Head of caudate nucleus (tissue), 42 donors: ENCODE data around the gene ADAMTSL3.

Experiments used
- DNase-seq, 42 donors: peaks; one replicate each; pipeline versions ENCODE4 v3.0.0 to v3.0.0-alpha.2; 2020 to 2021; ENCODE audit warnings: mixed read lengths in 7 of 42
- intact Hi-C: fragments of 100-400 bp; cut with DNase I; formaldehyde crosslinking; loops from one replicate; pipeline ENCODE4 v1.15.0; 2022

ADAMTSL3 gene

DNA sequence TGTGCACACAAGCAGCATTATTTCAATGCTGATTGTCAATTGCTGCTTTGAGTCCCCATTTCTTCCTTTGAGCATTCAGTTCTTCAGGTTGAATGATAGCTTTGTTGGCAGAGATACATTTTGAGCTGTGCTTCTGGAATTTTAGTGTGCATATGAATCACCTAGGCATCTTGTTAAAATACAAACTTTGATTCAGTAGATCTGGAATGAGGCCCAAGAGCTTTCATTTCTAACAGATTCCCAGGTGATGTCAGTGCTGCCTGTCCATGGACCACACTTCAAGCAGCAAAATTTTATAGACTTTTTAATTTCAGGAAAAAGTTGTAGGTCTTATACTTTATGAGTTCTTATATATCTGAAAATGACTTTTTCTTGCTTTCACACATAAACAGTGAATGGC, 131.1 kb downstream of the ADAMTSL3 start:
- no peak for DNase-seq
- intact Hi-C loops, result no loop called here

GRCh38 chr15:83786336-83786735, 132.4 kb downstream of the ADAMTSL3 start:
- no peak for DNase-seq
- intact Hi-C loops, result no loop called here

- DNase-seq, result no peak
- intact Hi-C loops, result no loop called here
Measured at GRCh38 chr15:83793069-83793468, 139.1 kb downstream of the ADAMTSL3 start.

GRCh38 chr15:83794209-83794608, 140.3 kb downstream of the ADAMTSL3 start:
- intact Hi-C loops, result no loop called here
- no peak for DNase-seq

GRCh38 chr15:83809345-83809744, 155.4 kb downstream of the ADAMTSL3 start:
- intact Hi-C loops, result no loop called here

GRCh38 chr15:83810110-83810509, 156.2 kb downstream of the ADAMTSL3 start:
- intact Hi-C loops, result no loop called here
- DNase-seq, result no peak

More at GRCh38 chr15:83809345-83809744, 155.4 kb downstream of the ADAMTSL3 start:
- DNase-seq, result no peak

GRCh38 chr15:83813682-83814081, 159.8 kb downstream of the ADAMTSL3 start:
- no peak for DNase-seq

GRCh38 chr15:83815506-83815905, 161.6 kb downstream of the ADAMTSL3 start:
- peak in 2 of 42 donors; percentile 12 to 13 for DNase-seq
- intact Hi-C loops, result no loop called here

More at GRCh38 chr15:83813682-83814081, 159.8 kb downstream of the ADAMTSL3 start:
- intact Hi-C loops, result no loop called here

GRCh38 chr15:83816124-83816883, 162.4 kb downstream of the ADAMTSL3 start:
- no peak for DNase-seq
- intact Hi-C loops, result no loop called here

DNA sequence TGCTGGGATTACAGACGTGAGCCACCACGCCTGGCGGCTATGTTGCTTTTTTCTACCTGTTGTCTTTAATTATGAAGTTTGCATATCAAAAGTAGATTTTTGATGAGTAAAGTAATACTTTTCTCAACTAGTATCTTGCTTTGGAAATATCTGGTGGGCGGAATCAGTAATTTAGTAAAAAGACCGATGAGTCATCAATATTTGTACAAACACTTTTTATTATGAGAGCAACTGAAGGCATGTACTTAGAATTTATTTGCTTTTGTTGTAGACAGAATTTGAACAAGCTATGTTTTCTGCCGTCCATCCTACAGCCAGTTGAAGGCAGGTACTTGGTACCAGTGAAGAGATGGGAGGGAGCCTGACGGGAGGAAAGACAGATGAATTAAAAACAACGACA, 164.7 kb downstream of the ADAMTSL3 start:
- intact Hi-C loops, result no loop called here
- no peak for DNase-seq

GRCh38 chr15:83830381-83830780, 176.5 kb downstream of the ADAMTSL3 start:
- intact Hi-C loops, result no loop called here
- no peak for DNase-seq

GRCh38 chr15:83833569-83833968, 179.6 kb downstream of the ADAMTSL3 start:
- intact Hi-C loops, result no loop called here
- no peak for DNase-seq

GRCh38 chr15:83835479-83835878, 181.6 kb downstream of the ADAMTSL3 start:
- intact Hi-C loops, result no loop called here
- no peak for DNase-seq

DNA sequence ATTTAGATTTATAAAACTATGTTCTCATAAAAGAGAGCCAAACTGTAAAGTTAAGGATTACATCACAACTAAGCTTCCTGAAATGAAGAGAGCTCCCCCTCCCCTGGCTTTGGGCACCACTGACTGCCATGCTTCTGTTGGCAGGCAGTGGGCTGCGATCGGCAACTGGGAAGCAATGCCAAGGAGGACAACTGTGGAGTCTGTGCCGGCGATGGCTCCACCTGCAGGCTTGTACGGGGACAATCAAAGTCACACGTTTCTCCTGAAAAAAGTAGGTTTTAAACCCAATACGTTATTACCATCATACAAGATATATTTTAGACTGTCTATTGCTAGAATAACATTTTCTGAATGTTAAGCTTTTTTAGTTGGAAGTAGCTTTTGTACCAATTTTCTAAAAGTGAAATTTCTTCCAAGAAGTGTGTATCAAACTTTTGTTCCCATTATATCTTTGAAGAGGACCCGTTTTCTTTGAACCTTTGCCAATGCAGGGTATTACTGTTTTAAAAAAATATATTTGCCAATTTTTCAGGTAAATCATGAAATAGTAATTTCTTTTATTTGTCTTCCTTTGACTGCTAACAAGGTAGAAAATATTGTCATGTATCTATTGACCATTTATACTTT, 184.1 kb downstream of the ADAMTSL3 start:
- intact Hi-C loops, result no loop called here
- peak; percentile 18 to 82 (median 60) for DNase-seq

DNA sequence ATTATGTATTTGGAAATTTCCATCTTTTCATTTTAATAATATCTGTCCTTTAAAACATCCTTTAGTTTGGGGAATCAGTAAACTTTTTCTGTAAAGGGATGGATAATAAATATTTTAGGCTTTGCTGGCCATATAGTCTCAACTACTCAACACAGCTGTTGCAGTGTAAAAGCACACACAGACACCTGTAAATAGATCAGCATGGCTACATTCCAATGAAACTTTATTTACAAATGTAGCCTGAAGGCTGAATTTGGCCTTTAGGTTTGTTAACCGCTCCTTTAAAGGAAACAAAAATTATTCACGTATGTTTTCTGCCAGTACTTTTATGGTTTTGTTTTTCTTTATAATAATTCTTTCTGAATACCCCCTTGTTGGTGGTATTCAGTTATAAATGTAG, 184.8 kb downstream of the ADAMTSL3 start:
- DNase-seq, result no peak
- intact Hi-C loops, result no loop called here

- intact Hi-C loops, result no loop called here
- DNase-seq, result no peak
Measured at GRCh38 chr15:83842281-83842680, 188.4 kb downstream of the ADAMTSL3 start.

- no peak for DNase-seq
- intact Hi-C loops, result no loop called here
Measured at GRCh38 chr15:83843471-83843871, 189.5 kb downstream of the ADAMTSL3 start.

- intact Hi-C loops, result no loop called here
- no peak for DNase-seq
Measured at GRCh38 chr15:83844742-83845141, 190.8 kb downstream of the ADAMTSL3 start.

DNA sequence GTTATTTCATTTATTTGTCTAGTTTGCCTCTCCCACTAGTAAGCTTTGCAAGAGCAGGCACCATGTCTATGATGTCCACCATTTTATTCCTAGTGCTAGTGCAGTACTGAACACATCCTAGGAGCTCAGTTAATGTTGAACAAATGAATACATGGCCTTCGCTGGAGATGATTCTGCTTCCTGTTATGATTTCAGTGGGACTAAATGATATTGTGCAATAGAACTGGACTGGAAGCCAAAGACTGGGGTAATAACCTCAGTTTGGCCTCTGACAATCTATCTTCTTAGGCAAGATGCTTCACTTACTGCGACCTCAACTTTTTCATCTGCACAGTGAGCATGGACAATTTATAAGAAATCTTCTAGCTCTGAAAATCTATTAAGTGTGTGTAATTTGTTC, 191.3 kb downstream of the ADAMTSL3 start:
- intact Hi-C loops, result no loop called here
- no peak for DNase-seq

DNA sequence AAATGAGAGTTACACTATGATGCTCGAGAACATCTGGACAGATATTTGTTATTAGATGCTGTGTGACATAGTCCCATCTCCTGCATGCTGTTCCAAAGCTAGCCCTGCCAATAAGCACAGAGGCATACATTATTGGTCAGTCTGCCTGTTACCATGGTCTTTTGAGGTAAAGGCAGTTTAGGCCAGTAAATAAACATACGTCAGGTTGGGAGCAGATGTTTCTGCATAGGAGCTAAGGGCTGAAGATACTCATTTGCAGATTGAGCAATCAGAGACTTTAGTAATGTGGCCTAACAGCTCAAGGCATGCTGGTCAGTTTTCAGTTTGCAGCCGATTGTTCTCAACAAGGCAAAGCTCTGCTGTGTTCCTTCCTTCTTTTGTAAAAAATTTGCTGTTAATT, 192.9 kb downstream of the ADAMTSL3 start:
- DNase-seq, result no peak
- intact Hi-C loops, result no loop called here
